H1 (cell line): ENCODE data around the gene CCDC191. TPM values are rescaled to one million over a fixed set of nuclear protein-coding genes. Genes with fewer than 3 reads are reported as not detected.

Experiments used
- CTCF ChIA-PET: fragments of 300-600 bp; sonication (Branson Sonifier 250); formaldehyde crosslinking; loops from one replicate; lab custom pipeline; 2021; ENCODE audit not compliant: partially characterized antibody; lab: Charles Lee
- POLR2A ChIA-PET: fragments of 300-600 bp; sonication (Branson Sonifier 250); formaldehyde crosslinking; loops from one replicate; lab custom pipeline; 2021; ENCODE audit warnings: inconsistent platforms; ENCODE audit not compliant: partially characterized antibody; lab: Charles Lee
- DNase-seq, 2 experiments: peaks; one replicate each; pipeline versions ENCODE4 v3.0.0 to v3.0.0-alpha.2; 2010 to 2022; ENCODE audit warnings: low spot score in 2 of 2, low read depth in 1 of 2, mixed read lengths in 1 of 2
- FAIRE-seq: peaks from 2 replicates; lab custom pipeline; 2011; peaks lifted over from hg19 to GRCh38; lab: Jason Lieb, UNC
- H2AFZ ChIP-seq: 2 replicates; pipeline ENCODE4 v1.8.1; 2012; ENCODE audit warnings: low read length, inconsistent platforms
- H2AK5ac ChIP-seq: 2 replicates; pipeline ENCODE4 v1.6.1; 2013; ENCODE audit warnings: low read depth, low read length
- H2BK120ac ChIP-seq: replicated peaks from 2 replicates; pipeline ENCODE3; 2013; ENCODE audit warnings: low read depth, low read length, inconsistent platforms
- H2BK12ac ChIP-seq: 2 replicates; pipeline ENCODE4 v1.6.1; 2013; ENCODE audit warnings: low read depth, low read length
- H2BK15ac ChIP-seq: 2 replicates; pipeline ENCODE4 v1.6.1; 2013; ENCODE audit warnings: low read length
- H2BK20ac ChIP-seq: 2 replicates; pipeline ENCODE4 v1.6.1; 2013; ENCODE audit warnings: low read length
- H2BK5ac ChIP-seq: 2 replicates; pipeline ENCODE4 v1.6.1; 2013; ENCODE audit warnings: low read depth, low read length
- H3K14ac ChIP-seq: 2 replicates; pipeline ENCODE4 v1.6.1; 2013; ENCODE audit warnings: inconsistent platforms; ENCODE audit not compliant: insufficient read length
- H3K18ac ChIP-seq: 2 replicates; pipeline ENCODE4 v1.6.1; 2013; ENCODE audit warnings: low read length; ENCODE audit errors: extremely low read depth
- H3K23ac ChIP-seq: 2 replicates; pipeline ENCODE4 v1.6.1; 2013; ENCODE audit warnings: inconsistent platforms; ENCODE audit not compliant: insufficient read length
- H3K23me2 ChIP-seq: 2 replicates; pipeline ENCODE4 v1.6.1; 2013; ENCODE audit warnings: low read depth, low read length
- H3K27ac ChIP-seq: 2 replicates; pipeline ENCODE4 v1.6.1; 2011; ENCODE audit warnings: low read depth, low read length, inconsistent platforms
- H3K27me3 ChIP-seq, 4 experiments: replicated peaks in 1 of 4; 1 replicate in 1 of 4; 2 replicates in 3 of 4; pipeline versions ENCODE4 v1.6.1 to v1.8.1; 2011 to 2013; ENCODE audit warnings: low read length in 3 of 4, mild to moderate bottlenecking in 3 of 4, inconsistent platforms in 2 of 4, mixed read lengths in 2 of 4, moderate library complexity in 1 of 4; ENCODE audit not compliant: control insufficient read depth in 3 of 4, insufficient read depth in 3 of 4; ENCODE audit errors: extremely low read depth in 1 of 4
- H3K36me3 ChIP-seq, 4 experiments: 2 replicates each; pipeline versions ENCODE4 v1.6.1 to v1.8.1; 2011 to 2013; ENCODE audit warnings: mild to moderate bottlenecking in 4 of 4, low read length in 3 of 4, moderate library complexity in 2 of 4, control low read depth in 1 of 4, inconsistent platforms in 1 of 4; ENCODE audit not compliant: insufficient read depth in 4 of 4, control insufficient read depth in 2 of 4
- H3K4ac ChIP-seq: replicated peaks from 2 replicates; pipeline ENCODE3; 2013; ENCODE audit warnings: low read length, low read depth, mixed read lengths, inconsistent platforms; ENCODE audit not compliant: insufficient read length
- H3K4me1 ChIP-seq, 4 experiments: replicated peaks in 1 of 4; 1 replicate in 1 of 4; 2 replicates in 3 of 4; pipeline versions ENCODE4 v1.6.1 to v1.8.1; 2011 to 2013; ENCODE audit warnings: low read length in 3 of 4, inconsistent platforms in 2 of 4, mixed read lengths in 1 of 4; ENCODE audit not compliant: insufficient read depth in 4 of 4, control insufficient read depth in 3 of 4
- H3K4me2 ChIP-seq, 2 experiments: 2 replicates each; pipeline versions ENCODE4 v1.6.1 to v1.8.1; 2011 to 2013; ENCODE audit warnings: low read depth in 2 of 2, low read length in 2 of 2, control low read depth in 1 of 2, inconsistent platforms in 1 of 2, mild to moderate bottlenecking in 1 of 2; ENCODE audit not compliant: insufficient read depth in 1 of 2
- H3K4me3 ChIP-seq, 4 experiments: fragments of 200-600, 300-600 bp in 1 of 4; sonication (generic), shearing (Covaris generic), sonication (Bioruptor Twin) in 1 of 4; 2 replicates each; pipeline versions ENCODE4 v1.5.1 to v1.8.1; 2011 to 2016; ENCODE audit warnings: low read length in 4 of 4, low read depth in 3 of 4, control low read depth in 2 of 4, inconsistent platforms in 2 of 4, mild to moderate bottlenecking in 2 of 4, mixed read lengths in 1 of 4, moderate library complexity in 1 of 4; ENCODE audit not compliant: insufficient read depth in 2 of 4; ENCODE audit errors: extremely low read depth in 1 of 4
- H3K56ac ChIP-seq: replicated peaks from 2 replicates; pipeline ENCODE3; 2013; ENCODE audit warnings: low read depth, mild to moderate bottlenecking, mixed read lengths, low read length, inconsistent platforms; ENCODE audit not compliant: insufficient read length
- H3K79me1 ChIP-seq: 2 replicates; pipeline ENCODE4 v1.6.1; 2013; ENCODE audit warnings: low read depth, low read length, control low read depth
- H3K79me2 ChIP-seq, 2 experiments: 2 replicates each; pipeline versions ENCODE4 v1.6.1 to v1.8.1; 2012 to 2013; ENCODE audit warnings: low read length in 2 of 2, mild to moderate bottlenecking in 2 of 2, inconsistent platforms in 1 of 2; ENCODE audit not compliant: insufficient read depth in 2 of 2, control insufficient read depth in 1 of 2
- H3K9ac ChIP-seq, 4 experiments: replicated peaks in 1 of 4; 1 replicate in 1 of 4; 2 replicates in 3 of 4; pipeline versions ENCODE4 v1.6.1 to v1.8.1; 2011 to 2013; ENCODE audit warnings: low read depth in 3 of 4, low read length in 3 of 4, control low read depth in 2 of 4, mild to moderate bottlenecking in 2 of 4, moderate library complexity in 2 of 4, inconsistent platforms in 1 of 4; ENCODE audit errors: extremely low read depth in 1 of 4
- H3K9me3 ChIP-seq, 2 experiments: 2 replicates each; pipeline versions ENCODE4 v1.6.1 to v1.8.1; 2012 to 2013; ENCODE audit warnings: mild to moderate bottlenecking in 2 of 2, moderate library complexity in 2 of 2, control low read depth in 1 of 2, inconsistent platforms in 1 of 2, low read depth in 1 of 2, low read length in 1 of 2, mixed read lengths in 1 of 2; ENCODE audit not compliant: insufficient read depth in 2 of 2
- H4K20me1 ChIP-seq, 2 experiments: replicated peaks in 1 of 2; 2 replicates each; pipeline versions ENCODE3 to v1.8.1; 2011 to 2013; ENCODE audit warnings: inconsistent platforms in 2 of 2, low read length in 2 of 2, mild to moderate bottlenecking in 1 of 2; ENCODE audit not compliant: insufficient read depth in 2 of 2, control insufficient read depth in 1 of 2
- H4K5ac ChIP-seq: 2 replicates; pipeline ENCODE4 v1.6.1; 2013; ENCODE audit warnings: low read length, low read depth, mixed read lengths, inconsistent platforms; ENCODE audit not compliant: insufficient read length
- H4K8ac ChIP-seq: 2 replicates; pipeline ENCODE4 v1.8.0; 2013; ENCODE audit warnings: mild to moderate bottlenecking, moderate library complexity, low read length, inconsistent platforms; ENCODE audit not compliant: insufficient read depth; ENCODE audit errors: extremely low read depth
- H4K91ac ChIP-seq: replicated peaks from 2 replicates; pipeline ENCODE3; 2013; ENCODE audit warnings: low read length, mixed read lengths, inconsistent platforms; ENCODE audit not compliant: insufficient read length
- CEBPB ChIP-seq: IDR thresholded peaks from 2 replicates; pipeline ENCODE4 v1.6.1; 2012; ENCODE audit warnings: low read depth, low read length
- CHD1 ChIP-seq: IDR thresholded peaks from 2 replicates; pipeline ENCODE4 v1.6.1; 2012; ENCODE audit warnings: low read depth, low read length, improper control_type of control experiment
- CREB1 ChIP-seq: IDR thresholded peaks from 2 replicates; pipeline ENCODE4 v1.6.1; 2012; ENCODE audit warnings: inconsistent platforms
- KDM1A ChIP-seq: fragments of 200-600, 300-600 bp; sonication (generic); IDR thresholded peaks from 2 replicates; pipeline ENCODE4 v1.7.1; 2016; ENCODE audit warnings: mild to moderate bottlenecking, low read length, borderline replicate concordance
- KDM5A ChIP-seq: fragments of 200-600 bp; IDR thresholded peaks from 2 replicates; pipeline ENCODE4 v1.7.1; 2012; ENCODE audit warnings: mild to moderate bottlenecking, low read length, inconsistent platforms, mixed read lengths
- MAFK ChIP-seq: IDR thresholded peaks from 2 replicates; pipeline ENCODE4 v1.6.1; 2012; ENCODE audit warnings: low read depth, mild to moderate bottlenecking, improper control_type of control experiment, low read length
- MAX ChIP-seq: IDR thresholded peaks from 2 replicates; pipeline ENCODE4 v1.6.1; 2012; ENCODE audit warnings: inconsistent platforms
- POLR2AphosphoS5 ChIP-seq: IDR thresholded peaks from 2 replicates; pipeline ENCODE4 v1.6.1; 2011; ENCODE audit warnings: low read depth, low read length
- POU5F1 ChIP-seq: IDR thresholded peaks from 2 replicates; pipeline ENCODE4 v1.6.1; 2011; ENCODE audit warnings: low read depth, mild to moderate bottlenecking, low read length, moderate library complexity
- SRF ChIP-seq: IDR thresholded peaks from 2 replicates; pipeline ENCODE4 v1.6.1; 2011; ENCODE audit warnings: mild to moderate bottlenecking, low read depth, low read length, moderate library complexity
- TCF12 ChIP-seq: IDR thresholded peaks from 2 replicates; pipeline ENCODE4 v1.6.1; 2011; ENCODE audit warnings: low read depth, mild to moderate bottlenecking, low read length
- TEAD4 ChIP-seq: IDR thresholded peaks from 2 replicates; pipeline ENCODE4 v1.6.1; 2012; ENCODE audit warnings: low read depth, low read length, inconsistent platforms, mixed read lengths
- WGBS, 2 experiments: shearing (Covaris generic) in 1 of 2; methylation state at CpG; one replicate each; pipeline versions ENCODE4 v1.1.6 to v1.1.7; 2013 to 2015; ENCODE audit warnings: low lambda C conversion rate in 2 of 2, mixed read lengths in 2 of 2, inconsistent platforms in 1 of 2, low coverage in 1 of 2, missing lambda C conversion rate in 1 of 2; ENCODE audit not compliant: insufficient replicate concordance in 2 of 2, insufficient coverage in 1 of 2, insufficient read length in 1 of 2; ENCODE audit errors: extremely low coverage in 1 of 2, missing lambda C conversion rate in 1 of 2; 5-methylcytosine and 5-hydroxymethylcytosine counted together
- polyA plus RNA-seq, 7 experiments: library from polyadenylated mRNA; depleted of rRNA in 3 of 7; stranded (reverse) in 5 of 7; unstranded in 2 of 7; fragments of >200 nt in 5 of 7; fragments of 200-250 nt in 2 of 7; gene quantifications; 1 replicate in 5 of 7; 2 replicates in 1 of 7; 4 replicates in 1 of 7; pipeline versions ENCODE4 v1.2.1 to v1.2.3, GENCODE V29; 2011 to 2013; ENCODE audit warnings: missing spikeins in 2 of 7, mixed read lengths in 2 of 7
- total RNA-seq: library from RNA; stranded (reverse); fragmentation: NEBNext Ultra II Directional; extraction: Animal tissue kit (Norgen Biotek cat#: 25700); gene quantifications from 2 replicates; pipeline ENCODE4 v1.2.1, GENCODE V29; 2021

Gene CCDC191
- total and polyA plus RNA-seq, 2 of the 8 experiments (the other 6 are each of a cell fraction or from before 2014, with no cell fraction given): 0.65 to 1.3 TPM

GRCh38 chr3:113979916-113980315, 76.4 kb downstream of the CCDC191 start:
- H3K4ac ChIP-seq: no peak overlapping the region
- H3K23me2 ChIP-seq: no peaks in the 10 kb centered on the region
- no peak overlapping the region for H3K18ac ChIP-seq
- no peak overlapping the region for H2BK5ac ChIP-seq
- H3K14ac ChIP-seq: no peak overlapping the region
- H3K9ac ChIP-seq: no peak overlapping the region
- H3K4me3 ChIP-seq: no peak overlapping the region
- no peaks in the 10 kb centered on the region for H4K20me1 ChIP-seq
- DNase-seq: no peak
- no peak overlapping the region for H2BK120ac ChIP-seq
- FAIRE-seq: no peak
- H4K91ac ChIP-seq: no peak overlapping the region
- no peaks in the 10 kb centered on the region for H3K27me3 ChIP-seq
- no peak overlapping the region for H4K5ac ChIP-seq
- no peaks in the 10 kb centered on the region for H3K79me2 ChIP-seq
- H2BK12ac ChIP-seq: no peak overlapping the region
- ChIA-PET CTCF (interaction anchor here (0.6 to 0.8 kb wide), 3 partner anchors 136 to 938 kb away, joined by 3 to 4 read pairs (median 4); no protein-coding TSS in a partner anchor), POLR2A (no interaction called here)
- H3K23ac ChIP-seq: no peak overlapping the region
- H3K9me3 ChIP-seq: no peaks in the 10 kb centered on the region
- H2BK20ac ChIP-seq: no peak overlapping the region
- H3K36me3 ChIP-seq: no peaks in the 10 kb centered on the region
- TF ChIP-seq POLR2AphosphoS5 (no peak), SRF (no peak), MAFK (no peak), CHD1 (no peak), MAX (no peak), KDM1A (no peak), TCF12 (no peak), CREB1 (no peak), CEBPB (no peak), POU5F1 (no peak), TEAD4 (no peak), KDM5A (no peak)
- H2AFZ ChIP-seq: no peak overlapping the region
- no peak overlapping the region for H3K27ac ChIP-seq
- H3K79me1 ChIP-seq: no peaks in the 10 kb centered on the region
- no peak overlapping the region for H3K4me2 ChIP-seq
- H4K8ac ChIP-seq: no peak overlapping the region
- H2BK15ac ChIP-seq: no peak overlapping the region
- no peak overlapping the region for H3K56ac ChIP-seq
- no peaks in the 10 kb centered on the region for H3K4me1 ChIP-seq
- no peak overlapping the region for H2AK5ac ChIP-seq
- 87% methylated on average over 1 of the region's 1 CpG; no CpG with 5 or more reads in 1 of the 2 experiments for WGBS, 2 experiments
